Lung (tissue), 12 donors: ENCODE measurements around the gene MBLAC2. TPM values are rescaled to one million over a fixed set of nuclear protein-coding genes. Genes with fewer than 3 reads are reported as not detected.

ENCODE experiments used
- ATAC-seq: fragments of 200-7000 bp; cut with Tn5 transposase; one replicate; pipeline ENCODE4 v1.9.1; 2020; ENCODE audit warnings: moderate number of reproducible peaks; ENCODE audit not compliant: insufficient read depth, low FRiP score
- DNase-seq, 3 donors: peaks; one replicate each; pipeline ENCODE4 v3.0.0-alpha.2; 2013 to 2017
- H3K27ac ChIP-seq, 2 donors: one replicate each; pipeline ENCODE4 v1.5.1; 2013; ENCODE audit warnings: mild to moderate bottlenecking in 2 of 2, moderate library complexity in 2 of 2, control low read depth in 1 of 2, inconsistent platforms in 1 of 2, low read depth in 1 of 2, low read length in 1 of 2
- H3K27me3 ChIP-seq, 3 donors: one replicate each; pipeline ENCODE4 v1.5.1; 2013; ENCODE audit warnings: low read length in 2 of 3; ENCODE audit not compliant: control insufficient read depth in 3 of 3, insufficient read depth in 3 of 3
- H3K36me3 ChIP-seq, 4 donors: one replicate each; pipeline ENCODE4 v1.5.1; 2013; ENCODE audit warnings: low read length in 4 of 4, mild to moderate bottlenecking in 1 of 4, moderate library complexity in 1 of 4; ENCODE audit not compliant: control insufficient read depth in 4 of 4, insufficient read depth in 4 of 4
- H3K4me1 ChIP-seq, 5 donors: one replicate each; pipeline ENCODE4 v1.5.1; 2013; ENCODE audit warnings: low read length in 5 of 5, mild to moderate bottlenecking in 2 of 5, moderate library complexity in 1 of 5; ENCODE audit not compliant: control insufficient read depth in 5 of 5, insufficient read depth in 5 of 5
- H3K4me3 ChIP-seq: one replicate; pipeline ENCODE4 v1.5.1; 2013; ENCODE audit warnings: mild to moderate bottlenecking, control low read depth, moderate library complexity
- H3K9ac ChIP-seq, 2 donors: one replicate each; pipeline ENCODE4 v1.5.1; 2013; ENCODE audit warnings: low read length in 2 of 2, control low read depth in 1 of 2; ENCODE audit not compliant: insufficient read depth in 1 of 2
- H3K9me3 ChIP-seq, 4 donors: one replicate each; pipeline ENCODE4 v1.5.1; 2013; ENCODE audit warnings: low read length in 3 of 4, mild to moderate bottlenecking in 1 of 4, moderate library complexity in 1 of 4; ENCODE audit not compliant: control insufficient read depth in 4 of 4, insufficient read depth in 3 of 4
- CTCF ChIP-seq: IDR thresholded peaks from 2 replicates; pipeline ENCODE4 v1.5.1; 2012; ENCODE audit warnings: mild to moderate bottlenecking; ENCODE audit errors: control extremely low read depth, extremely low read depth
- WGBS, 2 donors: extraction: QIAGEN DNeasy Blood & Tissue Kit; methylation state at CpG; one replicate each; pipeline ENCODE4 v1.1.7; 2013; 5-methylcytosine and 5-hydroxymethylcytosine counted together
- polyA plus RNA-seq, 2 donors: library from polyadenylated mRNA; stranded (reverse); fragments of 200-250 nt; gene quantifications; one replicate each; pipeline ENCODE4 v1.2.1, GENCODE V29; 2013
- total RNA-seq, 2 donors: library from RNA; depleted of rRNA in 1 of 2; stranded (reverse); fragments of >200 nt in 1 of 2; gene quantifications; one replicate each; pipeline ENCODE4 v1.2.1, GENCODE V29; 2014 to 2021
- donor health status: control.
- donor health status: control.
- donor health status: Bipolar disorder and iron deficiency.
- donor health status: healthy.
- donor health status: DM: yes; HTN: yes; CAD: no.

MBLAC2 gene
- total and polyA plus RNA-seq, 4 donors, result 1.9 to 6.5 (median 3.3) TPM

DNA sequence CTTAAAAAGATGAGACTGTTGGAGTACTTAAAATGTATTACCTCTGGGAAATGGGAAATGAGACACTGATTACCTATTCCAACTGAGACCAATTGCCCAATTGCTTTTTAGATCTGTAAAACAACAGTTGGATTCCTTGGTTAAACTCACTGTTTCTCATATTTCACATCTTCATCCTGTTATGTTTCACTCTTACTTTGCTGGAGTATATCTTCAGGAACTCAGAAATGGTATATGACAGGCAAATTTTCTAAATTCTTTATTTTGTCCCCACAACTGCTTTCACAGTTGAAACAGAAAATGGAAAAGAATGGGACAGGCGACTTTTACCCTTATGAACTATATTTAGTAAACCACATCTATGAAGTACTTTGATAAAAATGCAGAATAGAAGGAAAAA, 56.4 kb downstream of the MBLAC2 start:
- 89% methylated on average over 1 of the region's 1 CpG for WGBS, 2 donors

DNA sequence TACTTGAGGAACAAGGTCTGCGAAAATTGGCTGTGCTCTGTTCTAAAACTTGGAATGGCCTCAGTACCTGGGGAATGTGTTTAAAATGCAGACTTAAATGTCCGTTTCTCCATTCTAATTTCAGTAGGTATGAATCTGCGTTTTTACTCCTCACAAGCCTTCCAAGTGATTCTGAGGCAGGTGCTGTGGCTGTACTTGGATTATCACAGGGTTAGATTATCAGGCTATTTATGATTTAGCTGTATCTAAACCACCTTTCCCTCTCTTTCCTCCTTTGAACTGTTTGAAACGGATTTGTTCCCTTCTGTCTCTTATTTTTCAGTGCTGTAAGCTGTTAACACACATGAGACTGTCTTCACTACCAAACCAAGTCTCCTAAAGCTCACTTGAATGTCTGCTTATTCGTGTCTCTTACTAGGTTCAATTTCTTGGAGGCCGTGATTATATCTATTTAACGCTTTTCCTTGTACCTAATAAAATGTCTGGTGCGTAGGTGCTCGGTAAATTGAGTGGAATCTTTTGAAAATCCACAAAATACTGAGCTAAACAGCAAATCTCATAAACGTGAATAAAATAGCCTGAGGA, 64.3 kb downstream of the MBLAC2 start:
- H3K27me3 ChIP-seq, result no peaks in the 10 kb centered on the region
- H3K27ac ChIP-seq, result peak overlapping the region; percentile 88 to 97
- peak overlapping the region; percentile 68 for H3K4me3 ChIP-seq
- ATAC-seq, result no peak
- 1 to 3% methylated on average over 10 of the region's 10 CpGs for WGBS, 2 donors
- peaks cover 0 to 10% (median 0%) of the 10 kb centered on the region in 4 donors for H3K36me3 ChIP-seq
- DNase-seq, result no peak
- H3K9me3 ChIP-seq, result no peaks in the 10 kb centered on the region
- peaks cover 0 to 18% (median 0%) of the 10 kb centered on the region in 5 donors for H3K4me1 ChIP-seq
- TF ChIP-seq CTCF, result no peak
- peak overlapping the region; percentile 98 to 99 for H3K9ac ChIP-seq

More for the DNA sequence above, 56.4 kb downstream of the MBLAC2 start:
- Histone ChIP-seq H3K4me1 (no peaks in the 10 kb centered on the region), H3K4me3 (no peak overlapping the region), H3K9ac (no peak overlapping the region), H3K27me3 (no peaks in the 10 kb centered on the region), H3K9me3 (no peaks in the 10 kb centered on the region), H3K27ac (no peak overlapping the region), H3K36me3 (no peaks in the 10 kb centered on the region)
- ATAC-seq (no peak), DNase-seq (no peak)
- no peak for TF ChIP-seq CTCF

GRCh38 chr5:90409318-90410177, 65.0 kb downstream of the MBLAC2 start, which contains the start of gene CETN3:
Gene CETN3 (minus strand): TSS chr5:90409756. CDS start chr5:90409661, 95 bp downstream.
- Histone ChIP-seq H3K9ac (peak within 1 kb of the TSS; percentile 98 to 99), H3K4me3 (peak within 1 kb of the TSS; percentile 68), H3K4me1 (peaks cover 0 to 18% (median 0%) of the 10 kb centered on the region in 5 donors), H3K36me3 (peaks cover 0 to 10% (median under 1%) of the 10 kb centered on the region in 4 donors), H3K27me3 (no peaks in the 10 kb centered on the region), H3K27ac (peak within 1 kb of the TSS; percentile 97 to 98), H3K9me3 (no peaks in the 10 kb centered on the region)
- 0 to 1% methylated on average over 49 to 51 of the region's 51 CpGs for WGBS, 2 donors
- no peak for TF ChIP-seq CTCF
- peak; percentile 97 to 98 (median 98) for DNase-seq
- ATAC-seq, result peak; percentile 97
